ENCODE data around the gene PPP2R2B.

The PPP2R2B gene

GRCh38 chr5:146695646-146696045 is 182.9 kb downstream of the PPP2R2B start:
- Mint-ChIP-seq H3K27ac (no peak overlapping the region), H3K36me3 (ENCODE audit: low read depth) (no peaks in the 10 kb centered on the region), H3K4me3 (no peak overlapping the region), H3K4me1 (ENCODE audit: low read depth) (peaks cover 6% of the 10 kb centered on the region), H3K9me3 (no peaks in the 10 kb centered on the region), H3K27me3 (no peaks in the 10 kb centered on the region)
- intact Hi-C loops (cut with micrococcal nuclease): no loop called here

GRCh38 chr5:146690880-146691355 is 187.6 kb downstream of the PPP2R2B start:
- Mint-ChIP-seq H3K4me3 (no peak overlapping the region), H3K27me3 (no peaks in the 10 kb centered on the region), H3K36me3 (ENCODE audit: low read depth) (no peaks in the 10 kb centered on the region), H3K4me1 (ENCODE audit: low read depth) (no peaks in the 10 kb centered on the region), H3K9me3 (no peaks in the 10 kb centered on the region), H3K27ac (no peak overlapping the region)
- intact Hi-C loops (cut with micrococcal nuclease): no loop called here

GRCh38 chr5:146687630-146688029 is 190.9 kb downstream of the PPP2R2B start:
- no peaks in the 10 kb centered on the region for H3K9me3 Mint-ChIP-seq
- intact Hi-C loops (cut with micrococcal nuclease): no loop called here

GRCh38 chr5:146683861-146684260 is 194.7 kb downstream of the PPP2R2B start:
- Mint-ChIP-seq H3K36me3 (ENCODE audit: low read depth) (no peaks in the 10 kb centered on the region), H3K27ac (no peak overlapping the region), H3K4me3 (no peak overlapping the region), H3K27me3 (no peaks in the 10 kb centered on the region), H3K9me3 (no peaks in the 10 kb centered on the region), H3K4me1 (ENCODE audit: low read depth) (no peaks in the 10 kb centered on the region)
- intact Hi-C loops (cut with micrococcal nuclease): no loop called here

More at GRCh38 chr5:146687630-146688029, 190.9 kb downstream of the PPP2R2B start:
- no peaks in the 10 kb centered on the region for H3K27me3 Mint-ChIP-seq
- H3K27ac Mint-ChIP-seq: no peak overlapping the region
- no peaks in the 10 kb centered on the region for H3K4me1 Mint-ChIP-seq (ENCODE audit: low read depth)
- H3K4me3 Mint-ChIP-seq: no peak overlapping the region
- H3K36me3 Mint-ChIP-seq (ENCODE audit: low read depth): no peaks in the 10 kb centered on the region

GRCh38 chr5:146682899-146683532 is 195.5 kb downstream of the PPP2R2B start:
- H3K27me3 Mint-ChIP-seq: no peaks in the 10 kb centered on the region
- no peak overlapping the region for H3K4me3 Mint-ChIP-seq
- H3K36me3 Mint-ChIP-seq (ENCODE audit: low read depth): no peaks in the 10 kb centered on the region
- no peak overlapping the region for H3K27ac Mint-ChIP-seq
- H3K9me3 Mint-ChIP-seq: no peaks in the 10 kb centered on the region
- no peaks in the 10 kb centered on the region for H3K4me1 Mint-ChIP-seq (ENCODE audit: low read depth)
- intact Hi-C loops (cut with micrococcal nuclease): no loop called here

DNA sequence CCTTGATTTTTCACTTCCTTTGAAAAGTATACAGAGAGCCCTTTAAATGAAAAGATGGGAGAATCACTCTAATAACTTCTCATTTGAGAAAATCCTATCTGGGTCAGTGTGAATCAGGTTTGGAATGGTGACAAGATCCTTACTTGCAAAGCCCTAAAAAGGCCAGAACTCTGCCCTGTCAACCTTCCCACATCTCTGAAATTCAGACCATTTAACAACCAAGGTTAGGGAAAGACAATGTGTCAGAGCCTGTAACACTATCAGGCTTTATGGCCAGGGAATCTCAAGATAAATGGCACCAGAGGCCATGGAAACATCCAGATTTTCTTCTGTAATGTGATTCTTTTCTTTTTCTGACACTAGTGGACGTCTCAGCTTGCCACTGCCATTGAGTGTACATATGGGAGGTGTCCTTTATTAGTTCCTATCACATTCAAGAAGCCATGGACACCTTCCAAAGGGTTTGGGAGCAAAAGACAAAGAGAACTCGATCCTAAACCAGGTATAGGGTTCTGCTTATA is 196.9 kb downstream of the PPP2R2B start:
- Mint-ChIP-seq H3K27ac (no peak overlapping the region), H3K4me1 (ENCODE audit: low read depth) (no peaks in the 10 kb centered on the region), H3K36me3 (ENCODE audit: low read depth) (no peaks in the 10 kb centered on the region), H3K4me3 (no peak overlapping the region), H3K9me3 (no peaks in the 10 kb centered on the region), H3K27me3 (no peaks in the 10 kb centered on the region)
- intact Hi-C loops (cut with micrococcal nuclease): no loop called here

GRCh38 chr5:146680846-146681584 is 197.5 kb downstream of the PPP2R2B start:
- Mint-ChIP-seq H3K36me3 (ENCODE audit: low read depth) (no peaks in the 10 kb centered on the region), H3K9me3 (no peaks in the 10 kb centered on the region), H3K27me3 (no peaks in the 10 kb centered on the region), H3K4me3 (no peak overlapping the region), H3K4me1 (ENCODE audit: low read depth) (no peaks in the 10 kb centered on the region), H3K27ac (no peak overlapping the region)
- intact Hi-C loops (cut with micrococcal nuclease): no loop called here

DNA sequence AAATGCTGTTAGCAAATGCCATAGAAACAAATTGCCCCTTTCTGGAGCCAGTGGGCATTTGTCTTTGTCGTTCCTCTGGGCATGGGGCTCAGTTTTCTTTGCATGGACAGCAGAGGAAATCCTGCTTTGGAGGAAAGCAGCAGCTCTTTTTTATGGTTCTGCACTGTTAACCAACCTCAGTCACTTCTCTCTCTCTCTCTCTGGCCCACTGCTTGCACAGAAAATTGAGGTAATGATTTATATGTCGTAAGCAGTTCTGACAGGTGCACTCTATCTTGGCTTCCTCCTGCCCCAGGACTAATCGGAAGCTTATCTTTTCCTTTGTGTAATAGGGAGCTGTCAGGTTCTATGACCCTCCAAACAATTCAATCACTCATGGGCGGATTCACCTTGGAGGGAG is 202.9 kb downstream of the PPP2R2B start:
- Mint-ChIP-seq H3K27me3 (peaks cover 4% of the 10 kb centered on the region), H3K36me3 (ENCODE audit: low read depth) (no peaks in the 10 kb centered on the region), H3K9me3 (no peaks in the 10 kb centered on the region), H3K4me3 (no peak overlapping the region), H3K4me1 (ENCODE audit: low read depth) (no peaks in the 10 kb centered on the region), H3K27ac (no peak overlapping the region)
- intact Hi-C loops (cut with micrococcal nuclease): no loop called here

GRCh38 chr5:146672866-146673265 is 205.7 kb downstream of the PPP2R2B start:
- Mint-ChIP-seq H3K27me3 (peaks cover 4% of the 10 kb centered on the region), H3K4me3 (no peak overlapping the region), H3K4me1 (ENCODE audit: low read depth) (no peaks in the 10 kb centered on the region), H3K36me3 (ENCODE audit: low read depth) (no peaks in the 10 kb centered on the region), H3K27ac (no peak overlapping the region), H3K9me3 (no peaks in the 10 kb centered on the region)
- intact Hi-C loops (cut with micrococcal nuclease): no loop called here

GRCh38 chr5:146671561-146672295 is 206.8 kb downstream of the PPP2R2B start:
- Mint-ChIP-seq H3K27ac (no peak overlapping the region), H3K27me3 (peaks cover 4% of the 10 kb centered on the region), H3K36me3 (ENCODE audit: low read depth) (no peaks in the 10 kb centered on the region), H3K9me3 (no peaks in the 10 kb centered on the region), H3K4me1 (ENCODE audit: low read depth) (no peaks in the 10 kb centered on the region), H3K4me3 (no peak overlapping the region)
- intact Hi-C loops (cut with micrococcal nuclease): no loop called here

DNA sequence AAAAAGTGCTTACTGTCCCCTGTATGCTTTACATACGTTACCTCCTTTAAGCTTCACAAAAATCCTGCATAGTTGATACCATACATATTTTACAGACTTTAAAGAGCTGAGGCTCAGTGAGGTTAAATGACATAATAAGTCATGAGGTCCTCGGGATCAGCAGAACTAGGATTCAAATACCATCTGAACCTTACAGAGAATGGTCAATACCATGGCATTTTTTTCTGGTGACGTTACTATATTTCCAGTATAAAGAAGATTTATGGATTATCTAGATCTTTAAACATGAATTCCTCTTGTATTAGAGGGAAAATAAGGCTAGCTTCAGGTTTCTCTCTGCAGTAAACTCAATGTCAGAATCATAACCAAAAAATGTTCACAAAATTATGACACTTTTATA is 208.9 kb downstream of the PPP2R2B start:
- no peak overlapping the region for H3K27ac Mint-ChIP-seq
- peaks cover 4% of the 10 kb centered on the region for H3K27me3 Mint-ChIP-seq
- H3K9me3 Mint-ChIP-seq: no peaks in the 10 kb centered on the region
- no peaks in the 10 kb centered on the region for H3K36me3 Mint-ChIP-seq (ENCODE audit: low read depth)
- no peaks in the 10 kb centered on the region for H3K4me1 Mint-ChIP-seq (ENCODE audit: low read depth)
- H3K4me3 Mint-ChIP-seq: no peak overlapping the region
- intact Hi-C loops (cut with micrococcal nuclease): no loop called here

DNA sequence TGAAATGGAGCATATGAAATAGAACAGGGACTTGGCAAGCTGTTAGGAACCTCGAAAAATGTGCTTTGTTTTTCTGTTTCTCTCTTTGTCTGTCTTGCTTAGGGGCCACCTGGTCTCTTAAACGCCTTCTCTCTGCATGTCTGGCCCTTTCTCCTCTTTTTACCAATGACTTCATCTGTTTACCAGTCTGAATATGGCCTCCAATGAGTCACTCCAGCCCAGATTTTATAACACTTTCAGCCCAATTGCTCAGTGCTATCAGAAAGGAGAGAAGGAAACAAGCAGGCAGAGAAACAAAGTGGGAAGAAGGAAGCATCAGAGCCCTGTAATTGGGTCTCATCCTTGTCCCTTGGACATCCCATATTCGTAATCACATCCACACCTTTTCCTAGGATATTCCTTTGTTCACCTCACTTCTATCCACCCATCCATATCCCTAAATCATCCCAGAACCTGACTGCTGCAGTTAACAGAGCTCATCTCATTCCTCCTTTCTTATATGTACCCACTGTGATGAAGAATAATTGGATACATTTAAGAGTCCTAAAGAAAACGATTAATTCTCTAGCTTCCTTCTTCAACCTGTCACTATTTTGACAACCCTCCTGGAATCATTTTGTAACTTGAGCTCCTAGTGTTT is 210.8 kb downstream of the PPP2R2B start:
- Mint-ChIP-seq H3K4me3 (no peak overlapping the region), H3K27ac (no peak overlapping the region), H3K9me3 (no peaks in the 10 kb centered on the region), H3K4me1 (ENCODE audit: low read depth) (no peaks in the 10 kb centered on the region), H3K27me3 (peaks cover 4% of the 10 kb centered on the region), H3K36me3 (ENCODE audit: low read depth) (no peaks in the 10 kb centered on the region)
- intact Hi-C loops (cut with micrococcal nuclease): no loop called here

GRCh38 chr5:146662229-146662628 is 216.3 kb downstream of the PPP2R2B start:
- no peaks in the 10 kb centered on the region for H3K27me3 Mint-ChIP-seq
- no peak overlapping the region for H3K27ac Mint-ChIP-seq
- intact Hi-C loops (cut with micrococcal nuclease): loop anchor here (1.0 kb wide), 1 partner anchor 304 kb away; no protein-coding TSS in a partner anchor
- no peak overlapping the region for H3K4me3 Mint-ChIP-seq
- H3K36me3 Mint-ChIP-seq (ENCODE audit: low read depth): no peaks in the 10 kb centered on the region
- H3K9me3 Mint-ChIP-seq: no peaks in the 10 kb centered on the region
- no peaks in the 10 kb centered on the region for H3K4me1 Mint-ChIP-seq (ENCODE audit: low read depth)

Data from dendritic cell treated with granulocyte-macrophage colony-stimulating factor and Interleukin-4, amounts not matched to agents 40 ng/mL and 50 ng/mL, for 4 days (primary cell).